ENCODE data around the gene TNS3.

DNA sequence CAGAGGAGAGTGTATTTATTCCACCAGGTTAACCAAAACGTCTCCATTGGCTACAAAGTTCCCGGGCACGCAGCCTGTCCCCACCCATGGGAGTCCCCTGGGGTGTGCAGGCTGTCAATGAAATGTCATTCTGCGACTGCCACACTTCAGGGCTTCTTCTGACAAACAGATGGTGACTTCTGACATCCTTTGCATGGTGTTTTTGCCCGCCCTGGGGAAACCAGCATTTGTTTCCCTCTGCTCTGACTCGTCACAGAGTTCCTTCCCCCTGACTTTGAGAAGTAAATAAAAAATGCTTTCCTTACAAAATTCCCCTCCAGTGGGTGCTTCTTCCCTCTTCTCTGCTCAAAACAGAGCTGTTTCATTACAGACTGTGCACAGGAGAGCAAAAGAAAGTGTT is 38.2 kb downstream of the TNS3 start:
- no peak for TF ChIP-seq EP300 (IDR thresholded peaks at IDR 0.05; ENCODE audit: borderline replicate concordance in 1 of 2, low read depth in 1 of 2, low read length in 1 of 2)
- TF ChIP-seq, protein P1, sequence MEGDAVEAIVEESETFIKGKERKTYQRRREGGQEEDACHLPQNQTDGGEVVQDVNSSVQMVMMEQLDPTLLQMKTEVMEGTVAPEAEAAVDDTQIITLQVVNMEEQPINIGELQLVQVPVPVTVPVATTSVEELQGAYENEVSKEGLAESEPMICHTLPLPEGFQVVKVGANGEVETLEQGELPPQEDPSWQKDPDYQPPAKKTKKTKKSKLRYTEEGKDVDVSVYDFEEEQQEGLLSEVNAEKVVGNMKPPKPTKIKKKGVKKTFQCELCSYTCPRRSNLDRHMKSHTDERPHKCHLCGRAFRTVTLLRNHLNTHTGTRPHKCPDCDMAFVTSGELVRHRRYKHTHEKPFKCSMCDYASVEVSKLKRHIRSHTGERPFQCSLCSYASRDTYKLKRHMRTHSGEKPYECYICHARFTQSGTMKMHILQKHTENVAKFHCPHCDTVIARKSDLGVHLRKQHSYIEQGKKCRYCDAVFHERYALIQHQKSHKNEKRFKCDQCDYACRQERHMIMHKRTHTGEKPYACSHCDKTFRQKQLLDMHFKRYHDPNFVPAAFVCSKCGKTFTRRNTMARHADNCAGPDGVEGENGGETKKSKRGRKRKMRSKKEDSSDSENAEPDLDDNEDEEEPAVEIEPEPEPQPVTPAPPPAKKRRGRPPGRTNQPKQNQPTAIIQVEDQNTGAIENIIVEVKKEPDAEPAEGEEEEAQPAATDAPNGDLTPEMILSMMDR (IDR thresholded peaks at IDR 0.05) = no peak

All from SK-N-SH (cell line).